Measurements from ENCODE around the gene CDC45. TPM values are rescaled to one million over a fixed set of nuclear protein-coding genes. Genes with fewer than 3 reads are reported as not detected.
"Not testable (repeated sequence)": the region's sequence is repeated elsewhere in the genome, so short reads cannot be mapped to it uniquely, and the experiment has no call there.

Gene CDC45
- total and polyA plus RNA-seq, 5 experiments from 2014 or later = 0.69 to 2.7 (median 1.5) TPM; not detected in 1

DNA sequence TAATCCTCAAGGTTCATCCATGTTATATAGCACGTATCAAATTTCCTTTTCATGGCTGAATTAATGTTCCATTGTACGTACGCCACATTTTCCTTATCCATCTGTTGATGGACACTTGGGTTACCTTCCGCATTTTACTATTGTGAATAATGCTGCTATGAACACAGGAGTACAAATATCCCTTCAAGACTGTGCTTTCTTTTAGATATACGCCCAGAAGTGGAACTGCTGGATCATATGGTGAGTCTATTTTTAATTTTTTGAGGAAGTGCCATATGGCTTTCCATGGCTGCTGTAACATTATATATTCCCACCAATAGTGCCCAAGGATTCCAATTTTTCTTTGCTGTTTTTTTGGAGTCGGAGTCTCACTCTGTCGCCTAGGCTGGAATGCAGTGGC lies 41.4 kb upstream of the CDC45 start:
- ATAC-seq (no peak), DNase-seq (no peak)
- peaks cover 8 to 25% (median 23%) of the 10 kb centered on the region in 4 donors for H3K4me1 Mint-ChIP-seq
- POLR2A ChIA-PET = interaction anchor here (0.7 kb wide), 1 partner anchor 1353 kb away, joined by 3 read pairs; no protein-coding TSS in a partner anchor
- peak overlapping the region in 5 of 10 donors; percentile 0 to 40 (median 10) for H3K27ac Mint-ChIP-seq
- no peaks in the 10 kb centered on the region for H3K9me3 Mint-ChIP-seq
- peaks cover 0 to 69% (median 0%) of the 10 kb centered on the region in 3 donors for H3K36me3 Mint-ChIP-seq
- no peak overlapping the region for H3K4me3 Mint-ChIP-seq
- H3K27me3 Mint-ChIP-seq = no peaks in the 10 kb centered on the region

DNA sequence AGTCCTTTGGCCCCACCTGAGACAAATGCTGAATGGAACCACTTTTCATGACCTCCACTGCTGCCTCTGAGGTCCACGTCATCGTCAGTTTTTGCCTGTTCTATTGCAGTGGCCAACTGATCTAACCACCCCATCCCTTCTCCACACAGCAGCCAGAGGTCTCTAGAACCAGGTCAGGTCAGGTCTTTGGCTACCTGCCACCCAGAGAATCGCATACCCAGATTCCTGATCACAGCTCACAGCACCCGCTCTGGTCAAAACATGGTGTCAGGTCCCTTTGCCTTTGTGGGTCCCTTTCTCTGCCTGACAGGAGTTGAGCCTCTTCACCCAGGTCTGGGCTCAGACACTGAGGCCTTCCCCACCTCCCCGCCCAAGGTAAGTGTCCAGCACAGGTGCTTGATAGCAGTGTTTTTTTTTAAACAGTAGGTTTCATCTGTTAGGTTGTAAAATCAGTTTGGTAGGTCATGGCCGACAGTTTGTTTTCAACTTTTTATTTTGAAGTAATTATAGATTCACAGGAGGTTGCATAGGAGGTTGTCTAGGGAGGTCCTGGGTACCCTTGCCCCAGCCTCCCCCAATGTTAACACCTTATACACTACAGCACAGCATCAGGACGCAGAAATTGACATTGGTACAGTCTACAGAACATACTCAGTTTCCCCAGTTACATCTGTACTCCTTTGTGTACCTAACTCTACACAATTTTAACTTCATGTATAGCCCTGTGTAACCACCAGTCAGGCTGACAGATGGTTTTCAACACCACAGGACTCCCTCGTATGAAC lies 39.1 kb upstream of the CDC45 start:
- H3K27ac Mint-ChIP-seq = peak overlapping the region in 4 of 10 donors; percentile 19 to 71 (median 44)
- ATAC-seq = no peak
- H3K36me3 Mint-ChIP-seq = peaks cover 0 to 61% (median 0%) of the 10 kb centered on the region in 3 donors
- no peak overlapping the region for H3K4me3 Mint-ChIP-seq
- POLR2A ChIA-PET = interaction anchor here (0.8 kb wide), 1 partner anchor 29 kb away, joined by 3 read pairs; no protein-coding TSS in a partner anchor
- DNase-seq = no peak
- H3K9me3 Mint-ChIP-seq = no peaks in the 10 kb centered on the region
- H3K27me3 Mint-ChIP-seq = no peaks in the 10 kb centered on the region
- peaks cover 12 to 39% (median 30%) of the 10 kb centered on the region in 4 donors for H3K4me1 Mint-ChIP-seq

DNA sequence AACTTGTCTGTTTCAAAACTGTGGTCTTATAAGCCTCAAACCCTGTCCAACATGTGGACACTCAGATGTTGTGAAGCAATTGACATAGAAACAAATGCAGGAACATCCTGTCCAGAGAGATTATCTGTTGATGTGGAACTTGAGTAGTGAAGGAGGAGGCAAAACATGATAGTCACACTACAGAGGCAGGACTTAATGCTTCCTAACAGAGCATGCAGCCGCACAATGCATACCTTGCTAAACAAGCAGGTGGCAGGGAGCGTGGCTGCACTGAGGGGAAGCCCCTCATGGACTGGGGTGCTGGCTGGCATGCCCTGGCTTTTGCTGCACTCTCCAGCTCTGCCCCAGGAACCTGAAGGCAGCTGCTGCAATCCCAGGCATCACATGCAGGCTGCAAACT lies 37.6 kb upstream of the CDC45 start:
- DNase-seq = no peak
- peak overlapping the region in 4 of 10 donors; percentile 1 to 71 (median 18) for H3K27ac Mint-ChIP-seq
- H3K4me3 Mint-ChIP-seq = no peak overlapping the region
- no peak for ATAC-seq
- H3K9me3 Mint-ChIP-seq = no peaks in the 10 kb centered on the region
- no peaks in the 10 kb centered on the region for H3K27me3 Mint-ChIP-seq
- H3K36me3 Mint-ChIP-seq = peaks cover 0 to 48% (median 0%) of the 10 kb centered on the region in 3 donors
- POLR2A ChIA-PET = no interaction called here
- H3K4me1 Mint-ChIP-seq = peaks cover 21 to 52% (median 39%) of the 10 kb centered on the region in 4 donors

DNA sequence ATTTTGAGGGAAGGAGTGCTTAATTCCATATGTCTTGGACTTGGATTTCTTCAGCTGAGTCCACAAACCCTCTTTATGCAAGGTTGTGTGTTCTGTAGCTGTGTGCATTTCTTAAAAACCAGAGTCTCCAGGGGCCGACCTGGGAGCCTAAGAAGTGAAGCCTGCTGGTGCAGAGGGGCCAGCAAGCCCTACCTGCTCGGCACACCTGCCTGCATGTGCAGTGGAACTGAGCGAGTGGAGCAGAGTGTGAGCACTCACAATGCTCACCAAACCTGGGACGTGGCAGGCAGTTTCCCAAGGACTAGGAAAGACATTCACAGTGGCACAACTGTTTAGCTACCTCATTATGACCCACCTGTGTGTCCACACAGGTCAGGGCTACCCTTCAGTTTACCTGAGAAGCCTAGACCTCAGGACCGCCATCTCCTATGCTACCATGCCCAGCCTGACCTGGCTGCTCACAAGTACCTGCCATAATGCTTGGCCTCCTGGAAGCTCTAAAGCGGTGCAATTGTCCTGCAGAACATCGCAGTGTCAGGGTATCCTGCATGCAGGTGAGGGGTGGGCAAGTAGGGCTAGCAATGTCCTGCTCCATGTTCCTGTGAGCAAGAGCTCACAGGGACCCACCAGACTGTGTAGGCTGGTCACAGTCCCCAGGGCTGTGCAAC lies 36.0 kb upstream of the CDC45 start:
- DNase-seq (no peak), ATAC-seq (no peak)
- Mint-ChIP-seq H3K36me3 (peaks cover 0 to 41% (median 0%) of the 10 kb centered on the region in 3 donors), H3K4me3 (peak overlapping the region in 1 of 10 donors; percentile 12), H3K27me3 (no peaks in the 10 kb centered on the region), H3K9me3 (no peaks in the 10 kb centered on the region), H3K4me1 (peaks cover 22 to 66% (median 45%) of the 10 kb centered on the region in 4 donors), H3K27ac (peak overlapping the region in 5 of 10 donors; percentile 2 to 56 (median 14))
- POLR2A ChIA-PET = interaction anchor here (0.6 to 5.3 kb wide), 2 partner anchors 11 to 451 kb away, joined by 3 to 105 read pairs; partner anchors contain the start of genes HIRA and MRPL40

DNA sequence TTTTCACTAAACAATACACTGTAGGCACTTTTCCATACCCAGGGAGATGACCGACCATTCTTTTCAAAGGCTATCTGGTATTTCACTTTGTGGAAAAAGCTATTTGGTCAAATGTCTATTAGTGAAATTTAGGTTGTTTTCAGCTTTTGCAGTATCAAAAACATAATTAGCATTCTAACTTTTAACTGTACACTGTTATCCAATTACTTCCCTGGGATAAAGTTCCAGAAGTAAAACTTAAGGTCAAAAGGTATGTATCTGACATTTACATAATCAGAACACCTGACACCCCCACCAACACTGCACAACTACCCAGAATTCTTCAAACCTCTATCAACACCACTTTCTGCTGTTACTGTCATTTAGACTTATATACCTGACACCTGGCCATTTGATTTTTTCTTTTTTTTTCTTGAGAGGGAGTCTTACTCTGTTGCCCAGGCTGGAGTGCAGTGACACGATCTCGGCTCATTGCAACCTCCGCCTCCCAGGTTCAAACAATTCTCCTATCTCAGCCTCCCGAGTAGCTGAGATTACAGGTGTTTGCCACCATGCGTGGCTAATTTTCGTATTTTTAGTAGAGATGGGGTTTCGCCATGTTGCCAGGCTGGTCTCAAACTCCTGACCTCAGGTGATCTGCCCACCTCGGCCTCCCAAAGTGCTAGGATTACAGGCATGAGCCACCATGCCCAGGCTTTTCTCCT lies 34.3 kb upstream of the CDC45 start:
- POLR2A ChIA-PET = interaction anchor here (5.3 kb wide), 1 partner anchor 13 kb away, joined by 105 read pairs; the partner anchor contains the start of genes HIRA and MRPL40
- not testable (repeated sequence) for DNase-seq, ATAC-seq, H3K9me3 Mint-ChIP-seq, H3K27me3 Mint-ChIP-seq
- H3K4me3 Mint-ChIP-seq = peak overlapping the region in 7 of 10 donors; percentile 5 to 67 (median 47)
- H3K36me3 Mint-ChIP-seq = peaks cover 0 to 36% (median 0%) of the 10 kb centered on the region in 3 donors
- peaks cover 21 to 64% (median 50%) of the 10 kb centered on the region in 4 donors for H3K4me1 Mint-ChIP-seq
- peak overlapping the region in 9 of 10 donors; percentile 13 to 89 (median 53) for H3K27ac Mint-ChIP-seq

DNA sequence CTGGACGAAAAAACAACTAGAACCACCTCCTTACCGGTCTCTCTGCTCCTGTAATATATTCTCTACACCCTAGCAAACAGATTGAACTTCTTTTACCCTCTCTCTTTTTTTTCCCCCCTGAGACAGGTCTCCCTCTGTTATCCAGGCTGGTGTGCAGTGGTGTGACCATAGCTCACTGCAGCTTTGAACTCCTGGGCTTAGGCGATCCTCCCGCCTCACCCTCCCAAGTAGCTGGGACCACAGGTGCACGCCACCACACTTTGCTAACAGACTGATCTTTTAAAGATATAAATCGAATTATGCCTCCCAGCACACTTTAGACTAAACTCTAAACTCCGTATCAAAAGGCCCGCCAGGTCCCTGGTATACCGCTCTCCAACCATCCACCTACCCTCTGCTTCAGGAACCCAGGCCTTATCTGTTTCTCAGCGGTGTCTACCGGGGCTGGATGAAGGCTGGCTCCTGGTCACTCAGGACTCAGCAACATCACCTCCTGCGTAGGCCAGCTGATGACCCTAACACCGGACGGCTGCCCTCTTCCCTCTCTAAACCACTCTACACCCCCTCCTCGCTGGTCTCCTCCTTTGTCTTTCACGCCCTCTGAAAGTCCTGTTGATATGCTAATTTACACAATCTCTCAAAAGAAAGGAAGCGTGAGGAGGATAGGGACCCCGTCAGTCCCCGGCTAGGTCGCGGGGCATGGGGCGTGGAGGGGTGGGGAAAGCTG lies 33.0 kb upstream of the CDC45 start:
- POLR2A ChIA-PET = interaction anchor here (0.6 to 5.3 kb wide), 7 partner anchors 14 to 1555 kb away, joined by 3 to 105 read pairs (median 4); partner anchors contain the start of genes CDC45, ESS2, HIRA and MRPL40
- Mint-ChIP-seq H3K27me3 (no peaks in the 10 kb centered on the region), H3K4me3 (peak overlapping the region; percentile 88 to 98 (median 94)), H3K9me3 (no peaks in the 10 kb centered on the region), H3K36me3 (peaks cover 0 to 41% (median 0%) of the 10 kb centered on the region in 3 donors), H3K27ac (peak overlapping the region; percentile 84 to 97 (median 95)), H3K4me1 (peaks cover 20 to 57% (median 49%) of the 10 kb centered on the region in 4 donors)
- DNase-seq (peak in 1 of 10 donors; percentile 15), ATAC-seq (peak in 1 of 2 donors; percentile 41)

DNA sequence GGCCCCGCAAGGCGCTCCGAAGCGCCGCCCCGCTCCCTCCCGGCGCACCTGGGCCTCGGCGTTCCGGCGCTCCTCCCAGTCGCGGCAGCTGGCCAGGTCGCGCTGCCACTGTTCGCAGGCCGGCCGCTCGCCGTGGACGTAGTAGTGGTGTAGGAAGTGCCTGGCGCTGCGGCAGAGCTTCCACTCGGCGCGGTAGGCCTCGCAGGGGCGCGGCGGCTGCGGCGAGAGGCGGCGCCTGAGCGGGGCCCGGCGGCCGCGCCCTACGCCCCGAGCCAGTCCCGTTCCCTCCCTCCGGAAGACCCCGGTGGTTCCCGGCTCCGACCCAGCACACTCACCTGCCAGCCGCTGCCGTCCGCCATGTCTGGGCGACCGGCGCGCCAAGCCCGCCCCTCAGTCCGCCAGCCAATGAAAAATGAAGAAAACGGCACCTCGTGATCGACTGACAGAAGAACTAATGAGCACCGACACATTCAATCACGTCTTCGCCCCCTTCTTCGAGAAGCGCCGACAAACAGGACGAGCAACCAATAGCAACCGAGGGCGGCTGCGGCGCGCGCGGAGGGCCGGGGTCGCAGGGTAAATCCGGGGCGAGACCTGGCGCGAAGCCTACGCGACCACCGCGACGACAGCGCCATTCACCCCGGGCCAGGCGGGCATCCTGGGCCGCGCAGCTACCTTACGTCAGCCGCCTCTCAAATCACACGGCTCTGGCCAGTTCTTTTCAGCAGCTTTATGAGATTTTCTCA lies 32.2 kb upstream of the CDC45 start, which contains the start of gene C22orf39:
C22orf39 (minus strand) TSS at position 382 of the 746 bp plus-strand sequence; CDS start at position 359, 23 bp downstream.
- peak within 1 kb of the TSS; percentile 87 to 99 (median 96) for H3K27ac Mint-ChIP-seq
- peaks cover 18 to 54% (median 45%) of the 10 kb centered on the region in 4 donors for H3K4me1 Mint-ChIP-seq
- POLR2A ChIA-PET = interaction anchor here (0.6 to 5.3 kb wide), 9 partner anchors 15 to 1555 kb away, joined by 3 to 105 read pairs (median 3); partner anchors contain the start of genes CDC45, ESS2, HIRA and MRPL40
- H3K27me3 Mint-ChIP-seq = no peaks in the 10 kb centered on the region
- DNase-seq = peak; percentile 77 to 94 (median 88)
- ATAC-seq = peak; percentile 91 to 92
- peaks cover 0 to 37% (median 0%) of the 10 kb centered on the region in 3 donors for H3K36me3 Mint-ChIP-seq
- H3K9me3 Mint-ChIP-seq = no peaks in the 10 kb centered on the region
- H3K4me3 Mint-ChIP-seq = peak within 1 kb of the TSS; percentile 88 to 98 (median 94)

DNA sequence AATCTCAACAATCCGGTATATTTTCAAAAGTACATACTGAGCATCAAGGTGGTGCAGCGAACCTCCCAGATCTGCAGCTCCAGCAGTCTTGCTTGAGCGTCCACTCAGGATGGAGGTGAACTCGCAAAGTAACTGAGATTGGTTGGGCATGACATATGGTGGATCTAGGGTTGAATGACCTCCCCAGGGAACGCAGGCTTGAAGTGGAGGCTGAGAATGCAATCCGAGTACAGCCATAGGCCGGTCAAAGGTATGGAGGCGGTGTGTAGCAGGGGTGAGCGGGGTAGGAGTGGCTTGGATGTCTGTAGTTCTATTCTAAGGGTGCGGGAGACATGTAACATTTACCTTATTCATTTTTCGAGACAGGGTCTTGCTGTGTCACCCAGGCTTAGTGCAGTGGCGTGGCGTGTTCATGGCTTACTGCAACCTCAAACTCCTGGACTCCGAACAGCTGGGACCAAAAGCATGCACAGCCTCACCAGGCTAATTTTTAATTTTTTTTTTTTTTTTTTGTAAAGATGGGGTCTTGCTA lies 31.6 kb upstream of the CDC45 start:
- Mint-ChIP-seq H3K4me1 (peaks cover 18 to 50% (median 42%) of the 10 kb centered on the region in 4 donors), H3K9me3 (no peaks in the 10 kb centered on the region), H3K27ac (peak overlapping the region; percentile 87 to 99 (median 96)), H3K36me3 (peaks cover 0 to 37% (median 0%) of the 10 kb centered on the region in 3 donors), H3K4me3 (peak overlapping the region; percentile 88 to 98 (median 94)), H3K27me3 (no peaks in the 10 kb centered on the region)
- ATAC-seq (peak; percentile 13 to 32), DNase-seq (peak in 3 of 10 donors; percentile 10 to 26 (median 11))
- POLR2A ChIA-PET = interaction anchor here (0.7 to 5.3 kb wide), 6 partner anchors 15 to 304 kb away, joined by 3 to 105 read pairs (median 4); partner anchors contain the start of genes CDC45, ESS2, HIRA and MRPL40

DNA sequence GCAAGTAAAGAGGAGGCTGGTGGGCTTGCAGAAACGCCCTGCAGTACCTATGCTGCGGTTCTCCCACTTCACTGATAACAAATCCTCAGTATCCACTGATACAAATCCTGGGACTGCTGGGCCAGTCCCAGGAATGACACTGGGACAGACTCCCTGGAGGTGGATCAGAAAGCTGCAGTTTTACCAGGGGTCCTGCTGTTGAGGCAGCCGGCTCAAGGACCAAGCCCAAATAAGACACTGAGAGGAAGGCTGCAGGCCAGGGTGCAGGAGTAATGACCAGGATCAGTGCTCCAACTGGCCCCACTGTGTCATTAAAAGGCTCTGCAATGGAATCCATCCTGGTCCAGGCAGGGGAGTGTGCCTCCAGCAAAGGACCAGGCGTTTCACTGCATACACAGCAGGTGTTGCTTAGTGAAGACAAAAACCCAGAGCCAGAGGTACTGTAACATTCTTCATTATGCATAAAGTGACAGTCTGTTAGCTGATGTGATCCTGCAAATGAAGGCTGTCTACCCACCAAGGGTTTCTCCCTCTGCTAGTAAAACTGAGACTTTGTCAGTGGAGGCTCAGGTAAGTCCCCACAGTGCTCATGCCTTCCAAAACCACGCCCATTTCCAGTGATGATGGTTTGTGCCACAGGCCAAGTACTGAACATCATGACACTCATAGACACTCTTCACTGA lies 30.8 kb upstream of the CDC45 start:
- H3K36me3 Mint-ChIP-seq = peaks cover 0 to 38% (median under 1%) of the 10 kb centered on the region in 3 donors
- H3K27ac Mint-ChIP-seq = peak overlapping the region in 8 of 10 donors; percentile 65 to 98 (median 92)
- no peaks in the 10 kb centered on the region for H3K9me3 Mint-ChIP-seq
- peak overlapping the region; percentile 39 to 98 (median 93) for H3K4me3 Mint-ChIP-seq
- POLR2A ChIA-PET = no interaction called here
- ATAC-seq = no peak
- no peaks in the 10 kb centered on the region for H3K27me3 Mint-ChIP-seq
- DNase-seq = no peak
- H3K4me1 Mint-ChIP-seq = peaks cover 19 to 42% (median 37%) of the 10 kb centered on the region in 4 donors

DNA sequence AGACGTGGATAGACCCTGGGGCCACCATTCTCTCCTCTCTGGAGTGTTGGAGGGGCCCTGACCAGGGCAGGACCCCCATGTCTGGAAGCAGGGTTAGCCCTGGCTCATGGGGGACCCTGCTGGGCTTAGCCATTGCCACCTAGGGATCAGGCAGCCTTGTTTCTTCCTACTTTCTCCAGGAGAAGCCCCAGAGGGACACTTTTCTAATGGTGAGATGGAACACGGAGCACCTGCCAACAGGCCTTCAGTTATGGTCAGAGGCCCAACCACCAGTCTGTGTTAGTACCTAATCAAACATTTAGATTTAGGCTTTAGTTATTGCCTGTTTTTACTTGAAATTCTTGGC lies 30.3 kb upstream of the CDC45 start:
- H3K27ac Mint-ChIP-seq = peak overlapping the region in 5 of 10 donors; percentile 36 to 71 (median 47)

More for the DNA sequence above, 30.3 kb upstream of the CDC45 start:
- Mint-ChIP-seq H3K27me3 (no peaks in the 10 kb centered on the region), H3K36me3 (peaks cover 0 to 42% (median 5%) of the 10 kb centered on the region in 3 donors), H3K4me1 (peaks cover 19 to 40% (median 35%) of the 10 kb centered on the region in 4 donors), H3K4me3 (peak overlapping the region in 8 of 10 donors; percentile 6 to 64 (median 22)), H3K9me3 (no peaks in the 10 kb centered on the region)
- POLR2A ChIA-PET = no interaction called here
- ATAC-seq (no peak), DNase-seq (no peak)
